HEK293T (cell line): ENCODE data around the gene GPR75.

Experiments used
- BHLHE40 ChIP-seq: fragments of 450-650 bp; IDR thresholded peaks from 2 replicates; pipeline ENCODE4 v1.6.1; 2016; ENCODE audit warnings: mild to moderate bottlenecking, moderate library complexity, borderline replicate concordance
- FOXK2 ChIP-seq: fragments of 450-650 bp; IDR thresholded peaks from 2 replicates; pipeline ENCODE4 v1.6.1; 2016; ENCODE audit warnings: mild to moderate bottlenecking
- L3MBTL2 ChIP-seq: fragments of 450-650 bp; conservative IDR thresholded peaks from 2 replicates; pipeline ENCODE4 v1.6.1; 2016; ENCODE audit warnings: mild to moderate bottlenecking
- NFRKB ChIP-seq: fragments of 450-650 bp; IDR thresholded peaks from 2 replicates; pipeline ENCODE4 v1.6.1; 2016; ENCODE audit warnings: mild to moderate bottlenecking, moderate library complexity
- PKNOX1 ChIP-seq: fragments of 450-650 bp; IDR thresholded peaks from 2 replicates; pipeline ENCODE4 v1.6.1; 2016
- SP1 ChIP-seq: fragments of 450-650 bp; IDR thresholded peaks from 2 replicates; pipeline ENCODE4 v1.6.1; 2017
- ZNF384 ChIP-seq: fragments of 450-650 bp; IDR thresholded peaks from 2 replicates; pipeline ENCODE4 v1.6.1; 2016

GRCh38 chr2:53813151-53813550 lies 46.6 kb downstream of the GPR75 start:
- TF ChIP-seq PKNOX1 (no peak), FOXK2 (no peak), ZNF384 (no peak), BHLHE40 (no peak), NFRKB (no peak), SP1 (no peak), L3MBTL2 (no peak)
